K562 (cell line): ENCODE data around the gene ZNF575. TPM values are rescaled to one million over a fixed set of nuclear protein-coding genes. Genes with fewer than 3 reads are reported as not detected.

Experiments used
- ARHGAP35 ChIP-seq: fragments of 450-650 bp; IDR thresholded peaks from 2 replicates; pipeline ENCODE4 v1.6.1; 2018; ENCODE audit not compliant: partially characterized antibody
- ARID1B ChIP-seq: fragments of 450-650 bp; IDR thresholded peaks from 2 replicates; pipeline ENCODE4 v1.6.1; 2016; ENCODE audit warnings: antibody characterized with exemption, mild to moderate bottlenecking, inconsistent platforms
- BRCA1 ChIP-seq, 2 experiments: fragments of 450-650 bp in 1 of 2; sonication (generic) in 1 of 2; formaldehyde crosslinking in 1 of 2; IDR thresholded peaks; 2 replicates each; pipeline versions ENCODE4 v1.5.0 to v1.6.1; 2017 to 2020; ENCODE audit warnings: mild to moderate bottlenecking in 1 of 2, missing genetic modification reagents in 1 of 2
- CREM ChIP-seq: IDR thresholded peaks from 2 replicates; pipeline ENCODE4 v1.6.1; 2014; ENCODE audit warnings: antibody characterized with exemption, low read depth
- E2F8 ChIP-seq: fragments of 450-650 bp; IDR thresholded peaks from 2 replicates; pipeline ENCODE4 v1.7.1; 2018; ENCODE audit warnings: mild to moderate bottlenecking, low read depth; ENCODE audit not compliant: partially characterized antibody
- ETS1 ChIP-seq: conservative IDR thresholded peaks from 2 replicates; pipeline ENCODE4 v1.6.1; 2011; ENCODE audit warnings: low read depth, mild to moderate bottlenecking, low read length; ENCODE audit not compliant: control insufficient read depth
- FIP1L1 ChIP-seq: fragments of 200-400 bp; formaldehyde crosslinking; IDR thresholded peaks from 2 replicates; pipeline ENCODE4 v1.6.1; 2018; ENCODE audit warnings: mild to moderate bottlenecking, low read depth, low read length; ENCODE audit not compliant: poor library complexity, severe bottlenecking
- HNRNPK ChIP-seq: fragments of 200-400 bp; formaldehyde crosslinking; IDR thresholded peaks from one replicate; pipeline ENCODE4 v1.6.1; 2018; ENCODE audit warnings: mild to moderate bottlenecking, low read depth, low read length; ENCODE audit not compliant: poor library complexity, severe bottlenecking
- JUN ChIP-seq, 2 experiments: sonication (generic) in 1 of 2; formaldehyde crosslinking in 1 of 2; IDR thresholded peaks; 2 replicates each; pipeline versions ENCODE4 v1.6.1 to v1.8.0; 2012 to 2022; ENCODE audit warnings: borderline replicate concordance in 2 of 2, mild to moderate bottlenecking in 2 of 2, improper control_type of control experiment in 1 of 2, low read depth in 1 of 2, low read length in 1 of 2, missing genetic modification reagents in 1 of 2
- NBN ChIP-seq: fragments of 450-650 bp; IDR thresholded peaks from 2 replicates; pipeline ENCODE4 v1.6.1; 2016; ENCODE audit warnings: low read depth, mild to moderate bottlenecking
- NR2C2 ChIP-seq, 2 experiments: fragments of 200-800 bp in 1 of 2; sonication (Bioruptor generic) in 1 of 2; sonication (generic) in 1 of 2; formaldehyde crosslinking in 1 of 2; IDR thresholded peaks; 2 replicates each; pipeline versions ENCODE4 v1.6.1 to v1.8.0; 2016 to 2022; ENCODE audit warnings: mild to moderate bottlenecking in 1 of 2, missing compliant biosample characterization in 1 of 2, missing genetic modification characterization in 1 of 2, missing genetic modification reagents in 1 of 2
- NR2F6 ChIP-seq: fragments of 450-650 bp; formaldehyde crosslinking; IDR thresholded peaks from 2 replicates; pipeline ENCODE4 v1.4.0; 2020; ENCODE audit warnings: mild to moderate bottlenecking
- POLR2A ChIP-seq: fragments of 450-650 bp; conservative IDR thresholded peaks from 2 replicates; pipeline ENCODE4 v1.6.1; 2016
- POLR2G ChIP-seq: fragments of 200-400 bp; formaldehyde crosslinking; IDR thresholded peaks from 2 replicates; pipeline ENCODE4 v1.6.1; 2017; ENCODE audit warnings: low read depth, mild to moderate bottlenecking, antibody characterized with exemption, low read length, moderate library complexity
- PRMT5 ChIP-seq: sonication (generic); formaldehyde crosslinking; IDR thresholded peaks from 2 replicates; pipeline ENCODE4 v1.5.0; 2020; ENCODE audit warnings: missing genetic modification reagents
- PYGO2 ChIP-seq: fragments of 450-650 bp; IDR thresholded peaks from 2 replicates; pipeline ENCODE4 v1.6.1; 2016; ENCODE audit warnings: mild to moderate bottlenecking, missing genetic modification characterization, moderate library complexity, missing compliant biosample characterization
- RB1 ChIP-seq: fragments of 450-650 bp; IDR thresholded peaks from 2 replicates; pipeline ENCODE4 v1.6.1; 2017; ENCODE audit warnings: low read depth, mild to moderate bottlenecking
- RNF219 ChIP-seq: fragments of 250-450 bp; sonication (Bioruptor Pico); IDR thresholded peaks from 2 replicates; pipeline ENCODE4 v1.5.0; 2022; ENCODE audit warnings: mild to moderate bottlenecking
- SMC3 ChIP-seq: conservative IDR thresholded peaks from 2 replicates; pipeline ENCODE4 v1.6.1; 2011; ENCODE audit warnings: low read depth, low read length, improper control_type of control experiment; ENCODE audit not compliant: insufficient read depth
- SRSF1 ChIP-seq: fragments of 200-400 bp; formaldehyde crosslinking; IDR thresholded peaks from 2 replicates; pipeline ENCODE4 v1.6.1; 2017; ENCODE audit warnings: mild to moderate bottlenecking, low read depth, low read length, moderate library complexity
- SUPT5H ChIP-seq: fragments of 450-650 bp; IDR thresholded peaks from 2 replicates; pipeline ENCODE4 v1.6.1; 2016
- ZNF282 ChIP-seq: sonication (generic); formaldehyde crosslinking; IDR thresholded peaks from 2 replicates; pipeline ENCODE4 v1.8.1; 2023; ENCODE audit warnings: missing genetic modification reagents
- ZNF436 ChIP-seq: fragments of 250-450, 450-650 bp; sonication (Bioruptor Pico); formaldehyde crosslinking; IDR thresholded peaks from 2 replicates; pipeline ENCODE4 v1.7.0; 2020; ENCODE audit warnings: mild to moderate bottlenecking
- polyA plus RNA-seq, 8 experiments: library from polyadenylated mRNA; depleted of rRNA in 4 of 8; stranded (reverse) in 5 of 8; unstranded in 3 of 8; fragments of >200 nt; fragmentation: Nextera tagmentation in 2 of 8; fragmentation: Illumina TruSeq in 1 of 8; extraction: Ambion mirVana in 2 of 8; extraction: Trizol in 1 of 8; gene quantifications; 2 replicates each; pipeline versions ENCODE4 v1.2.1 to v1.2.3, GENCODE V29; 2011 to 2014; ENCODE audit warnings: inconsistent platforms in 1 of 8, missing spikeins in 1 of 8
- total RNA-seq, 7 experiments: library from RNA; depleted of rRNA in 6 of 7; stranded (reverse); fragments of >200 nt in 6 of 7; fragmentation: Illumina TruSeq in 2 of 7; extraction: Trizol in 2 of 7; gene quantifications; 2 replicates each; pipeline versions ENCODE4 v1.2.1 to v1.2.3, GENCODE V29; 2011 to 2021; ENCODE audit warnings: low replicate concordance in 1 of 7

Gene ZNF575
- total and polyA plus RNA-seq, 9 of the 15 experiments (the other 6 are each of a cell fraction or from before 2014, with no cell fraction given), result 0.20 to 0.98 (median 0.32) TPM; not detected in 6

GRCh38 chr19:43532962-43533545 is at the start of gene ZNF575 (continued):
- TF ChIP-seq RNF219 (CRISPR knock-in tag) (no peak), CREM (0 out of 2 replicates have a peak, but pooled peaks have one; percentile 23), NBN (no peak; the same call in 1 of the 2 replicates), ETS1 (0 out of 2 replicates have a peak, but pooled peaks have one; percentile 20), JUN (IDR thresholded peaks at IDR 0.05; ENCODE audit: borderline replicate concordance, low read depth, low read length) (no peak), JUN (CRISPR knock-in tag; IDR thresholded peaks at IDR 0.05; ENCODE audit: borderline replicate concordance) (no peak; the same call in 1 of the 2 replicates), BRCA1 (IDR thresholded peaks at IDR 0.05) (no peak), BRCA1 (CRISPR knock-in tag; IDR thresholded peaks at IDR 0.05) (no peak), ZNF282 (no peak), PRMT5 (CRISPR knock-in tag) (no peak), FIP1L1 (peak; percentile 82), POLR2G (peak; percentile 73), NR2C2 (CRISPR knock-in tag; IDR thresholded peaks at IDR 0.05) (0 out of 2 replicates have a peak, but pooled peaks have one; percentile 38), NR2C2 (tag; IDR thresholded peaks at IDR 0.05) (no peak), POLR2A (0 out of 2 replicates have a peak, but pooled peaks have one; percentile 35), SUPT5H (peak; percentile 51), SRSF1 (no peak), ZNF436 (no peak), NR2F6 (CRISPR knock-in tag) (no peak), HNRNPK (no peak), ARHGAP35 (no peak), SMC3 (no peak), PYGO2 (tag) (no peak), RB1 (peak; percentile 90), ARID1B (0 out of 2 replicates have a peak, but pooled peaks have one; percentile 24), E2F8 (peak; percentile 61)
